ENCODE data around the gene SLC25A13. TPM values are rescaled to one million over a fixed set of nuclear protein-coding genes. Genes with fewer than 3 reads are reported as not detected.

Gene SLC25A13
- polyA plus RNA-seq, 1 of the 3 experiments (the other 2 are of a cell fraction) = 16.0 TPM

DNA sequence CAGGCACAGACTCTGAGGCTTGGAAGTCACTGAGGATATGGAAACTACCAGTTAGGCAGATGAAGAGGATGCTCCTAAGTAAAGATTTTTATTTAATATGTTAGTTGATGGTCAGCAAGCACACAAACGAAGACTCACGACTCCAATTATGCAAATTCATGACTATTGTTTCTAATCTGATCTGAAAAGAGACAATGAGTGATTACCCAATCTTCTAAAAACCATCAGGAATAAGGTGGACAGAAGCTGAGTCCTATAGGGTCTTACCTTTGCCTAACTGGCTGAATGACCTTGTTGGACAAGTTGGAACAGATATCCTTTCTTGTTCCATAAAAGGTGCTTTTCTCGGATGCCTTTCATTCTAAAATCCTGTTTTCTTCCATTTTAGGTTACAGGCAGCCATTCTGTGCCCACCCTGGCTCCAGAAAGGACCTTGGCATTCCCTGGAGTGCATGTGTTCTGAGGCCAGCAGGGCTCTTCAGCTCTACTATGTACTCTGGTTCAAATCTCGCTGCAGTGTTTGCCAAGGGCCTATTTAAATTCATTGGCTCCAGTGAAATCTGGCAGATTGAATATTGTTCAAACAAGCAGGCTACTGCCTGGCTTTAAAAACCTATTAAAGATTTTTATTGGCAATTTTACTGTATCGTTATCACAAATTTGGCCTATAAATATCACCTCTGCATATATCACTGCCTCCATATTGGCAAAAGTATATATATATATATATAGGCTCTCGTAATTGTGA is 77.5 kb downstream of the SLC25A13 start:
- Histone ChIP-seq H3K4me2 (no peak overlapping the region), H3K4me3 (ENCODE audit: low read depth in 2 of 2, low read length in 1 of 2) (no peak overlapping the region), H3K79me2 (ENCODE audit: insufficient read depth) (peaks cover 21% of the 10 kb centered on the region; the same call in 1 of the 2 replicates), H3K27me3 (ENCODE audit: insufficient read depth) (no peaks in the 10 kb centered on the region), H3K9ac (no peak overlapping the region), H3K36me3 (replicated peaks in 1 of 2; ENCODE audit: control insufficient read depth in 1 of 2, insufficient read depth in 2 of 2, low read length in 1 of 2) (peaks cover 0 to 4% of the 10 kb centered on the region in 2 experiments), H3K27ac (ENCODE audit: low read depth in 2 of 2, low read length in 1 of 2) (no peak overlapping the region), H3F3A (replicated peaks; ENCODE audit: insufficient read depth) (no peaks in the 10 kb centered on the region), H2AFZ (ENCODE audit: low read depth) (no peak overlapping the region), H4K20me1 (ENCODE audit: insufficient read depth) (no peaks in the 10 kb centered on the region), H3K9me2 (no peaks in the 10 kb centered on the region), H3K9me3 (no peaks in the 10 kb centered on the region), H3K4me1 (ENCODE audit: control insufficient read depth in 1 of 2, insufficient read depth in 2 of 2, low read depth in 1 of 2, low read length in 1 of 2) (no peaks in the 10 kb centered on the region; a peak in 1 of 4 replicates)
- WGBS (ENCODE audit: low lambda C conversion rate) = 93% methylated on average over 6 of the region's 6 CpGs
- CTCF ChIA-PET = interaction anchor here (1.1 kb wide), 1 partner anchor 783 kb away, joined by 3 read pairs; no protein-coding TSS in a partner anchor
- DNase-seq = no peak
- TF ChIP-seq CHD2 (IDR thresholded peaks at IDR 0.05; ENCODE audit: low read length, partially characterized antibody) (no peak), POLR2AphosphoS5 (IDR thresholded peaks at IDR 0.05; ENCODE audit: low read depth, low read length) (no peak)
- POLR2A ChIA-PET = no interaction called here

DNA sequence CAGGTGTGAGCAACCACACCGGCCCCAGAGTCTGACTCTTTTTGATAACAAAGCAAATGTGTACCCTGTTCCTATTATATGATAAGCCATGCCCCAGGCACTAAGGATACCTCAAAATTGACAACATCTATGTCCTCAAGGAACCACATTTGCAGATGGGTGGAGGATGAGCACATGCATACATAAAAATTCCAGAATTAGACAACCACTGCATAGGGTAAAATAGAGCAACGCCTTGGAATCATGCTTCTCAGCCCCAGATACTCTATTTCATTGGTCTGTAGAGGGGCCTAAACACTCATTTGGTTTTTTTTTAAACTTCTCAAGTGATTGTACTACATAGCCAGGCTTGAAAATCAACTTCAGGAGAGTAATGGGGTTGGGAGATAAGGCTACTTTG is 78.7 kb downstream of the SLC25A13 start:
- no peak overlapping the region for H2AFZ ChIP-seq (ENCODE audit: low read depth)
- DNase-seq = no peak
- TF ChIP-seq FOXJ3 (CRISPR knock-in tag; IDR thresholded peaks at IDR 0.05) (no peak), CHD2 (IDR thresholded peaks at IDR 0.05; ENCODE audit: low read length, partially characterized antibody) (no peak), NFIC (IDR thresholded peaks at IDR 0.05; ENCODE audit: borderline replicate concordance) (no peak), YY1 (IDR thresholded peaks at IDR 0.05; ENCODE audit: low read depth) (no peak), TEAD4 (IDR thresholded peaks at IDR 0.05; ENCODE audit: borderline replicate concordance, insufficient read depth) (no peak), EP300 (IDR thresholded peaks at IDR 0.05; ENCODE audit: borderline replicate concordance in 1 of 2, low read depth in 1 of 2, low read length in 1 of 2) (no peak), EZH2phosphoT487 (IDR thresholded peaks at IDR 0.05; ENCODE audit: borderline replicate concordance, low read depth) (no peak), RXRA (IDR thresholded peaks at IDR 0.05; ENCODE audit: borderline replicate concordance, low read depth) (no peak)
- TF ChIP-seq, protein P1, sequence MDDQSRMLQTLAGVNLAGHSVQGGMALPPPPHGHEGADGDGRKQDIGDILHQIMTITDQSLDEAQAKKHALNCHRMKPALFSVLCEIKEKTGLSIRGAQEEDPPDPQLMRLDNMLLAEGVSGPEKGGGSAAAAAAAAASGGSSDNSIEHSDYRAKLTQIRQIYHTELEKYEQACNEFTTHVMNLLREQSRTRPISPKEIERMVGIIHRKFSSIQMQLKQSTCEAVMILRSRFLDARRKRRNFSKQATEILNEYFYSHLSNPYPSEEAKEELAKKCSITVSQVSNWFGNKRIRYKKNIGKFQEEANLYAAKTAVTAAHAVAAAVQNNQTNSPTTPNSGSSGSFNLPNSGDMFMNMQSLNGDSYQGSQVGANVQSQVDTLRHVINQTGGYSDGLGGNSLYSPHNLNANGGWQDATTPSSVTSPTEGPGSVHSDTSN (IDR thresholded peaks at IDR 0.05) = no peak
- no peak overlapping the region for H3K4me3 ChIP-seq (ENCODE audit: low read depth in 2 of 2, low read length in 1 of 2)
- no peaks in the 10 kb centered on the region for H4K20me1 ChIP-seq (ENCODE audit: insufficient read depth)
- no peaks in the 10 kb centered on the region; a peak in 1 of 4 replicates for H3K4me1 ChIP-seq (ENCODE audit: control insufficient read depth in 1 of 2, insufficient read depth in 2 of 2, low read depth in 1 of 2, low read length in 1 of 2)
- H3K79me2 ChIP-seq (ENCODE audit: insufficient read depth) = peaks cover 23% of the 10 kb centered on the region; the same call in 1 of the 2 replicates
- no peaks in the 10 kb centered on the region for H3K27me3 ChIP-seq (ENCODE audit: insufficient read depth)
- no peaks in the 10 kb centered on the region for H3F3A ChIP-seq (replicated peaks; ENCODE audit: insufficient read depth)
- H3K4me2 ChIP-seq = no peak overlapping the region
- no peak overlapping the region for H3K27ac ChIP-seq (ENCODE audit: low read depth in 2 of 2, low read length in 1 of 2)
- 100% methylated on average over 2 of the region's 2 CpGs for WGBS (ENCODE audit: low lambda C conversion rate)
- H3K36me3 ChIP-seq (replicated peaks in 1 of 2; ENCODE audit: control insufficient read depth in 1 of 2, insufficient read depth in 2 of 2, low read length in 1 of 2) = peaks cover 0 to 4% of the 10 kb centered on the region in 2 experiments
- H3K9me3 ChIP-seq = no peaks in the 10 kb centered on the region
- POLR2A ChIA-PET = no interaction called here
- H3K9me2 ChIP-seq = no peaks in the 10 kb centered on the region
- no peak overlapping the region for H3K9ac ChIP-seq
- CTCF ChIA-PET = no interaction called here
